Activated naive CD8-positive, alpha-beta T cell (primary cell): ENCODE data around the gene DTNBP1.

Experiments
- H3K27ac Mint-ChIP-seq: one replicate; pipeline ENCODE4 v1.8.0; 2021; ENCODE audit warnings: mixed read lengths
- H3K27me3 Mint-ChIP-seq: one replicate; pipeline ENCODE4 v1.8.0; 2021; ENCODE audit warnings: mixed read lengths
- H3K36me3 Mint-ChIP-seq: one replicate; pipeline ENCODE4 v1.8.0; 2021; ENCODE audit warnings: mixed read lengths
- H3K4me1 Mint-ChIP-seq: one replicate; pipeline ENCODE4 v1.8.0; 2021; ENCODE audit warnings: low read depth, mixed read lengths
- H3K4me3 Mint-ChIP-seq: one replicate; pipeline ENCODE4 v1.8.0; 2021; ENCODE audit warnings: mild to moderate bottlenecking, mixed read lengths
- H3K9me3 Mint-ChIP-seq: one replicate; pipeline ENCODE4 v1.8.0; 2021; ENCODE audit warnings: low read depth, mixed read lengths

DTNBP1 gene

GRCh38 chr6:15521582-15521981 is 141.2 kb downstream of the DTNBP1 start:
- Mint-ChIP-seq H3K27ac (peak overlapping the region; percentile 52), H3K9me3 (no peaks in the 10 kb centered on the region), H3K36me3 (peaks cover 17% of the 10 kb centered on the region), H3K4me3 (no peak overlapping the region), H3K4me1 (peaks cover 3% of the 10 kb centered on the region), H3K27me3 (no peaks in the 10 kb centered on the region)

- Mint-ChIP-seq H3K27me3 (no peaks in the 10 kb centered on the region), H3K36me3 (peaks cover 12% of the 10 kb centered on the region), H3K4me3 (no peak overlapping the region), H3K9me3 (no peaks in the 10 kb centered on the region), H3K4me1 (peaks cover 2% of the 10 kb centered on the region), H3K27ac (no peak overlapping the region)
These were observed 142.1 kb downstream of the DTNBP1 start for GRCh38 chr6:15520626-15521203.

- Mint-ChIP-seq H3K27me3 (no peaks in the 10 kb centered on the region), H3K27ac (peak overlapping the region; percentile 4)
These were observed 143.1 kb downstream of the DTNBP1 start for GRCh38 chr6:15519681-15520080.

GRCh38 chr6:15518878-15519277 is 143.9 kb downstream of the DTNBP1 start:
- Mint-ChIP-seq H3K9me3 (no peaks in the 10 kb centered on the region), H3K27me3 (no peaks in the 10 kb centered on the region), H3K36me3 (peaks cover 7% of the 10 kb centered on the region), H3K27ac (peak overlapping the region; percentile 4), H3K4me1 (peaks cover 1% of the 10 kb centered on the region), H3K4me3 (no peak overlapping the region)

More at GRCh38 chr6:15519681-15520080, 143.1 kb downstream of the DTNBP1 start:
- Mint-ChIP-seq H3K4me3 (no peak overlapping the region), H3K9me3 (no peaks in the 10 kb centered on the region), H3K36me3 (peaks cover 9% of the 10 kb centered on the region), H3K4me1 (peaks cover 1% of the 10 kb centered on the region)

GRCh38 chr6:15518057-15518456 is 144.8 kb downstream of the DTNBP1 start:
- peaks cover 8% of the 10 kb centered on the region for H3K36me3 Mint-ChIP-seq
- H3K9me3 Mint-ChIP-seq, result no peaks in the 10 kb centered on the region
- peaks cover 1% of the 10 kb centered on the region for H3K4me1 Mint-ChIP-seq
- H3K4me3 Mint-ChIP-seq, result no peak overlapping the region
- H3K27me3 Mint-ChIP-seq, result no peaks in the 10 kb centered on the region
- H3K27ac Mint-ChIP-seq, result no peak overlapping the region

GRCh38 chr6:15517600-15517999 is 145.2 kb downstream of the DTNBP1 start:
- H3K36me3 Mint-ChIP-seq, result peaks cover 8% of the 10 kb centered on the region
- H3K27me3 Mint-ChIP-seq, result no peaks in the 10 kb centered on the region
- no peaks in the 10 kb centered on the region for H3K9me3 Mint-ChIP-seq
- H3K4me1 Mint-ChIP-seq, result peaks cover 1% of the 10 kb centered on the region
- no peak overlapping the region for H3K4me3 Mint-ChIP-seq
- no peak overlapping the region for H3K27ac Mint-ChIP-seq

- Mint-ChIP-seq H3K36me3 (peaks cover 10% of the 10 kb centered on the region), H3K4me1 (peaks cover 1% of the 10 kb centered on the region), H3K4me3 (no peak overlapping the region), H3K27ac (peak overlapping the region; percentile 41), H3K27me3 (no peaks in the 10 kb centered on the region), H3K9me3 (no peaks in the 10 kb centered on the region)
These were observed 145.8 kb downstream of the DTNBP1 start for GRCh38 chr6:15516923-15517560.

- no peak overlapping the region for H3K4me3 Mint-ChIP-seq
- H3K27me3 Mint-ChIP-seq, result no peaks in the 10 kb centered on the region
- H3K4me1 Mint-ChIP-seq, result no peaks in the 10 kb centered on the region
- no peaks in the 10 kb centered on the region for H3K9me3 Mint-ChIP-seq
- H3K36me3 Mint-ChIP-seq, result peaks cover 10% of the 10 kb centered on the region
- H3K27ac Mint-ChIP-seq, result peak overlapping the region; percentile 41
These were observed 146.4 kb downstream of the DTNBP1 start for GRCh38 chr6:15516378-15516777.

GRCh38 chr6:15515660-15516375 is 147.0 kb downstream of the DTNBP1 start:
- no peaks in the 10 kb centered on the region for H3K9me3 Mint-ChIP-seq

GRCh38 chr6:15515226-15515625 is 147.6 kb downstream of the DTNBP1 start:
- peak overlapping the region; percentile 55 for H3K27ac Mint-ChIP-seq
- no peak overlapping the region for H3K4me3 Mint-ChIP-seq
- no peaks in the 10 kb centered on the region for H3K4me1 Mint-ChIP-seq
- H3K36me3 Mint-ChIP-seq, result peaks cover 10% of the 10 kb centered on the region
- no peaks in the 10 kb centered on the region for H3K9me3 Mint-ChIP-seq
- H3K27me3 Mint-ChIP-seq, result no peaks in the 10 kb centered on the region

More at GRCh38 chr6:15515660-15516375, 147.0 kb downstream of the DTNBP1 start:
- Mint-ChIP-seq H3K27me3 (no peaks in the 10 kb centered on the region), H3K36me3 (peaks cover 10% of the 10 kb centered on the region), H3K27ac (no peak overlapping the region), H3K4me3 (no peak overlapping the region), H3K4me1 (no peaks in the 10 kb centered on the region)

GRCh38 chr6:15513801-15514711 is 148.8 kb downstream of the DTNBP1 start:
- Mint-ChIP-seq H3K9me3 (no peaks in the 10 kb centered on the region), H3K27me3 (no peaks in the 10 kb centered on the region), H3K27ac (peak overlapping the region; percentile 64), H3K36me3 (peaks cover 6% of the 10 kb centered on the region), H3K4me3 (no peak overlapping the region), H3K4me1 (no peaks in the 10 kb centered on the region)

- Mint-ChIP-seq H3K9me3 (no peaks in the 10 kb centered on the region), H3K36me3 (peaks cover 5% of the 10 kb centered on the region), H3K4me1 (no peaks in the 10 kb centered on the region), H3K27me3 (no peaks in the 10 kb centered on the region), H3K27ac (no peak overlapping the region), H3K4me3 (no peak overlapping the region)
These were observed 149.6 kb downstream of the DTNBP1 start for GRCh38 chr6:15513131-15513771.

GRCh38 chr6:15512721-15513120 is 150.1 kb downstream of the DTNBP1 start:
- no peaks in the 10 kb centered on the region for H3K27me3 Mint-ChIP-seq
- no peaks in the 10 kb centered on the region for H3K9me3 Mint-ChIP-seq
- H3K36me3 Mint-ChIP-seq, result peaks cover 5% of the 10 kb centered on the region
- no peak overlapping the region for H3K4me3 Mint-ChIP-seq
- H3K27ac Mint-ChIP-seq, result no peak overlapping the region
- no peaks in the 10 kb centered on the region for H3K4me1 Mint-ChIP-seq

- Mint-ChIP-seq H3K36me3 (peaks cover 5% of the 10 kb centered on the region), H3K9me3 (no peaks in the 10 kb centered on the region), H3K27ac (no peak overlapping the region), H3K4me3 (no peak overlapping the region), H3K27me3 (no peaks in the 10 kb centered on the region), H3K4me1 (no peaks in the 10 kb centered on the region)
These were observed 150.7 kb downstream of the DTNBP1 start for GRCh38 chr6:15512126-15512525.
